Activated CD8-positive, alpha-beta memory T cell treated with anti-CD3 and anti-CD28 coated beads for 4 hours (primary cell): ENCODE data around the gene LYPD6B.

ENCODE experiments used
- DNase-seq, 2 donors: peaks; one replicate each; pipeline ENCODE4 v3.0.0-alpha.2; 2020; ENCODE audit warnings: low read depth in 2 of 2

The LYPD6B gene

DNA sequence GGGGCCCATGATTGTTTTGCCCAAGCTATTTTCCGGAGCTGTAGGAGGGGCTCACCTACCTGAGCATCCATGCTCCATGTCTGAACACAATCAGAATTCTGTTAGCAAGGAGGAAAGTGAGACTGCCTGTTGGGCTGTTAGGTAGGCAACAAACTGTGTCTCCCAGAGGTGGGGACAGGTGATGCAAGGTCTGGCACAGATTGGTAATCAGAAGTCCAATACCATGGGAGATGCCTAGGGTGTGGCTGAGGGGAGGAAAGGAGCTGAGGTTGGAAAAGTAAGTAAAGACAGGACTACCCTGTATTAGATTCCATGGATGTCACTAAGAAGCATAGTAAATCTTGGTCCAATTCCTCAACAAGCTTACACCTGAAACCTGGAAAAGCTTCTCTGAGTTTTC, 3.0 kb downstream of the LYPD6B start:
- DNase-seq, result no peak

DNA sequence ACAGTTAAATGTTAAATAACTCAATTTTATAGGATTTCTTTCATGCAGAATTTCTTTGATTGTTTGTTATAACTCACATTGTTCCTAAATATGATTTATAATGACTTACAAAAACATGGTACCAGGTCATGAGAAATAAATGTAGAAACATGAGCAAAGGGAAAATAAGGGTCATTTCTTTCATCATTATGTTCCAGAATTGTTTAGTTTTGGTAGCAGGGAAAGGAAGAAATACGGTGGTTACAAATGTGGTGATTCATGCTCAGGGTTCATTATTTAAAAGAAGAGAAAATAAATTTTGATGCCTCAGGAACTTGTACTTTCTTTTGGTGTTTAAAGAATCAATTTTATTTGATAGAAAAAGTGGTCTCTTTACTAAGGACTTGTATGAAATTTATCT, 4.4 kb downstream of the LYPD6B start:
- DNase-seq, result no peak

DNA sequence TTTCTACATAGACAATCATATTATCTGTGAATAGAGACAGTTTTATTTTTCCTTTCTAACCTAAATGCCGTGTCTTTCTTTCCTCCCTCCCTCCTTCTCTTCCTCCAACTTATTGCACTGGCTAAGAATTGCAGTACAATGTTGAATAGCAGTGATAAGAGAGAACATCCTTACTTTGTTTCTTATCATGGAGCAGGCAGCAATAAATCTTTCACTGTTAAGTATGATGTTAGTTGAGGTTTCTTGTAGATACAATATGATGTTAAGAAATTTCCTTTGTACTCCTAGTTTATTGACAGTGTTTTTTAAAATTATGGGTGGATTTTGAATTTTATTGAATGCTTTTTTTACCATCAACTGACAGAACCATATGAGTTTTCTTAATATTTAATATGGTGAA, 6.0 kb downstream of the LYPD6B start:
- DNase-seq, result no peak

DNA sequence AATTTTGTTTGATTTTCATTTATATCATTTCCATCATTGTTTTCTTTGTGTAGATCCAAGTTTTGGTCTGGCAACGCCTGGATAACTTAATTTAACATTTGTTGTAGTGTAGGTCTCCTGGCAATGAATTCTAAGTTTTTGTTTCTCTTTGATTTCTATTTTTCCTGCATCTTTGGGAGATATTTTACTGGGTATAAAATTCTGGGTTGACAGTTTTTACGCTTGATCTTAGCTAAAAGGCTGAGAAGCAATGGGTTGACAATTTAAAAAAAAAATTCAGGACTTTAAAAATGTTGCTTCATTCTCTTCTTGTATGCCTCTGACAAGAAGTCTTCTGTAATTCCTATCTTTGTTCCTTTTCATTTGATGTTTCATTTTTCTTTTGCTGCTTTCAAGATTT, 8.6 kb downstream of the LYPD6B start:
- DNase-seq, result no peak

DNA sequence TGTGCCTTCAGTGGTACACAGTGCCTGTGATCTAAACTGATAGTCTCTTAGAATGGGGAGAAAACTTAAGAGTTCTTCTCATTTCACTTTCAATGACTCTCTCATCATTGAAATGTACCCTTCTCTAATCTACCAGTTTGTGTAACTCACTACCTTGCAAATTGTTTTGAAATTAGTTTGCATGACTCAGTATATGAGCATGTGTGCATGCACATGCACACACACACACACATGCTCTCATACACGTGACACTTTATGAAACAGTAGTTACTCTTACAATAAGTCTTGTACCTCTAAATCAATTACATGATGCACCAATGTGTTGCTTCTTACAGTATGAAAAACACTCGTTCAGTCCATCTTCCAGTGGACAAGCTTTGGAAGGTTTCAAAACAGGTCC, 10.6 kb downstream of the LYPD6B start:
- DNase-seq, result no peak

DNA sequence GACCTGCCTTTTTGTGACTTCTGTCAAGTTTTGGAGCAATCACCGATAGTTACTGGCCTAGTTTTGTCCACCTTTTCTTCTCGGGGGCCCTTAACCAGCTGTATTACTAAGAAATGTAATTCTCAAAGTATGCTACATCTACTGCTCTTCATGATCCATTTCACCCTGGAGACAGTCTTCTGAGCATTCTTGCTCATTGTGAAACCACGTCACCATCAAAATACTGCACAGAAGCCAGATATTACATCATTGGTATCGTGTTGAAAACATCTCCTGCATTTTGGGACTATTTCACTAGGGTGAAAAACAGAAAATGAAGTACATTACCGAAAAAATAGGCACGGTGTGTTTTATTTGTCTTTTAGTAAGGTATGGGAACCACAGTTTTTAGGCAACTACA, 11.7 kb downstream of the LYPD6B start:
- DNase-seq, result no peak

DNA sequence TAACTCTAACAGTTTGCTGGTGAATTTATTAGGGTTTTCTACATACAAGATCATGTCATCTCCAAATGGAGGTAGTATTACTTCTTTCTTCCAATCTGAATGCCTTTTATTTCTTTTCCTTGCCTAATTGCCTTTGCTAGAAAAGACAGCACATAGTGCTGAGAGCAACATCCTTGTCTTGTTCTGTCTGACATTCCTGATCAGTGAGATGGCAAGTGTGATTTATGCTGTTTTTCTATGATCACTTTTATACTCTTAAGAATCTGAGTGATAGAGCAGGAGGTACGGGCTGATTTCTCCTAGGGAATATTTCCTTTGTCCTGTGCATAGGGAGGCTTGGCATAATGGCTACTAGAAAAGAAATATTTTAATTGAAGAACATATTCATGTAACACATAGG, 17.3 kb downstream of the LYPD6B start:
- DNase-seq, result no peak

DNA sequence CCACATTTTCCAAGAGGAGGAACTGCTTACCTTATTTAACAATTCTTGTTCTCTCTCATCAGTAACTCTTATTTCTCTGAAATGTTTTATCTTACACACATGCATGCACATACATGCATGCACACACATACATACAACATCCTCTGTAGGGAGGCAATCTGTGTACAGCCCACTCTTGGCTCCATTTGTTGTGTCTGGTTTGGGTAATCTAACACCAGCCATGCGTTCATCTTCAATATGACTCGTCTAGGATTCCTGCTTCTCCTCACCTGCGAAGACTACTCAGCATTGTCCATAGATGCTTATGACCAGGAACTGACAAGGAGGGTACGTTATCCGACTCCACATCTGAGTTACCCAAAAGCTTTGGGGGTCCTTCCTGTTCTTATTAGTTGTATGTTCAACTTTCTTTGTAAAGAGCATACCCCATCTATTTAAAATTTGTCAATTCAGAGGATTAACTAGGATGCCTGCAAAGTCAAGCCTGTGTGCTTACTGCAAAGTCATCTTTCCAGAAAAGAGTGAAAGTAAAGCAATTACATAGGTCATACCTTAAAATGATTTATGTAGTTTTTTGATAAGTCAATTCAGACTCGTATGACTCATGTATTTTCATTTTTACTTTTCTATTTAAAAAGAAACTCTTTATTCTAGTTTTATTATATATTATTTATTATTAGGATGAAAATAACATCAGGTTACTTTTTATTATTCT, 18.2 kb downstream of the LYPD6B start:
- no peak for DNase-seq

DNA sequence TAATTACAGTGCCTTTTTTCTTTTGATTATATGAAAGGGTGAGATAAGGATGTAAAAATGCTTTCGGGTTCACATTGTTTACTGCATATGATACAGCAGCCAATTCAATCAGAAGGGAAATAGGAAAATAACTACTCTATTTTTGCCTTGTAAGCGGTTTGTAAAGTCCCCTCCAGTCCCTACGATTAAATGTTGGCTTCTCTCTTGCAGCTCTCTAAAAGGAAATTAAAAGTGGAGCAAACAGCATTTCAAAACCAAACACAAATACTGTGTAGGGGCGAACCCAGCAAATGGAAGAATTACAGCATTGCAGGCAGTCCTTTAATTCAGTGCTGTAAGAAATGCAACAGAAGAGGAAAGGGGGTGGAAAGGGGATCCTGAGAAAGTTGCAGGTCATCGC, 18.9 kb downstream of the LYPD6B start:
- no peak for DNase-seq

DNA sequence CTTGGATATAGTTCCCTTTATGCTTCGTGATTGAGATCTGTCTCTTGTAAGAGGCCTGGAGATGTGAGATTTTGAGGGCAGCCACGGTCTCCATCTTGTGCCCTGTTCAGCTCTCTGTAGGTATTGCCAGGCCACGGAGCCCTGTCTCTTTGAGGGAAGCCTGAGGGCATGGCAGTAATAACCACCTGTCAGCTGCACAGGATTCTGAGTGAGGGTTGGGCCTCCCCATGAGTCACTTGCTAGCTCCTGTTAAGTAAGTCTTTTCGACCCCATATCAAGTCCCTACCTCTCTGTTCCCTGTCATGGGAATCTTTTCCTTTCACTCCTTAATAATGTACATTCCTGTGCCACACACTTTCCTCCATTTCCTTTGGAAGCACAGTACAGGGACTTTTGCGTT, 20.4 kb downstream of the LYPD6B start:
- no peak for DNase-seq

DNA sequence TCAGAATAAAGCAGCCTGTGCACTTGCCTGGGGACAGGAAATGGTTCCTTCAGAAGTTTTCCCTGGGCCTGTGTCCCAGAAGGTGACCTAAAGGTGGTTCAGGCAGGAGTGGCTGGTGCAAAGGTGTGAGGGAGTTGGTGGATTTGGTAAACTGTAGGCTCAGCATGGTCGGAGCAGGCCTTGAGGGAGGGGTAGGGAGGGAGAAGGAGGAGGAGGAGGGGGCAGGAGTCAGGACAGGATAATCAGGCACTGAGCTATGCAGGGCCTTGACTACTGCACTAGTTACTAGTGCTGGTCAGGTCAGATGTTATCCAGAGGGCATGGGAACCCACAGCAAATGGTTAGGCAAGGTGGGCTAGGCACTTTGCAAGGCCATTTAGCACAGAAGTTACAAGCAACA, 21.3 kb downstream of the LYPD6B start:
- DNase-seq, result no peak

DNA sequence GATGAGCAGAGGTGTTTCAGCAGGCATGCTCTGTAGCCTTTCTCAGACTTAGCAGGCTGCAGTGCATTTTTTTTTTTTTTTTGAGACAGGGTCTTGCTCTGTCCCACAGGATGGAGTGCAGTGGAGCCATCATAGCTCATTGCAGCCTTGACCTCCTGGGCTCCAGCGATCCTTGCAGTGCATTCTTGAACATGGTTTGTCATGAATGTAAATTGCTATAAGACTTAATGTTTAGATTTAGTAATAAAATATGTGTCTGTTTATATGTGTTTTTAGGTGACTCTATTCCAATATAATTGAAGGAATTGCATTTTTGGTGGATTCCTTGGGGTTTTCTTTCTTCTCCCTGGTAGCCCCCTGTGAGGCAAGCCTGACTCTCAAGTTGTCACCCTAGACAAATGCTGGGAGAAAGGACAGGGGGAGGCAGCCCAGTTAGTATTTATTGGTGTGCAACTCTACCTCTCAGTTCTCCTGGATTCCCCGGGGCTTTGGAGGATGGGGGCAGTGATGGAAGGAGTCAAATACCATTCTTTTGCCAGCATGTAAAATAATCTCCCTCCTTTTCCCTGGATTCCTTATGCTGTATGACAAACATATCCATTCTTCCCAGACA, 22.7 kb downstream of the LYPD6B start:
- no peak for DNase-seq

DNA sequence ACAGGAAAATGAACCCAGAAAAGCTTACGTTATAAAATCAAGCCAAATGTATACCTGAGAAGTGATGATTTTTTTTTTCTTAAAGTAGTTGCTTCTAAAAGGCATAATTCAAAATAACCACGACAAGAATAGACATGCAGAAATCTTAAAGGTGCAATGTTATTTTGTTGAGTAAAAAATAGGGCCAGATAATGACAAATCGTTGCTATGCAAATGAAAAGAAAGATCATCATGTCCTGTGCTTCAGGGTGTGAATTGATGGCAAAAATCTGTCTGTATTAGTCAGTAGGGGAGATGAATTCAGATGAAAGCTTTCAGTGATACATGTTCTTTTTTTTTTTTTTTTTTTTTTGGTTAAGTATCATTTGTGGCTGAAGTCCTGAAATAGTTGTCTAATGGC, 24.0 kb downstream of the LYPD6B start:
- DNase-seq, result no peak

DNA sequence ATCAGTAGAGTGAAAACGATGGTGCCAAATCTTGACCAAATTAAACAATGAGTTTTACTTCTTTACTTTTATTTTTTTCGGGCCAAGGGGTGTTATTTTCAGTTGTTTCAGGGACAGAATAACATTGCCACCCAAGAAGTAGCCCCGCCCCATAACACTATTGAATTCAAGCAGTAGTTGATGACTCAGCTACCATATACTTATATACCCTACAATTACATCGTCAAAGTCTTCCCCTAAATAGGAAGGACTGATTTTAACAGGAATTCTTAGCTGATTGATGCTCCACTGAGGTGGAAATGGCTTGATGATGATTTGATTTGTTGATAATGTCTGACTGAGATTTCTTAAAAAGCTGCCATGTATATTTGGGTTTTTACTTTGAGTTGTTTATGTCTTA, 24.7 kb downstream of the LYPD6B start:
- no peak for DNase-seq

DNA sequence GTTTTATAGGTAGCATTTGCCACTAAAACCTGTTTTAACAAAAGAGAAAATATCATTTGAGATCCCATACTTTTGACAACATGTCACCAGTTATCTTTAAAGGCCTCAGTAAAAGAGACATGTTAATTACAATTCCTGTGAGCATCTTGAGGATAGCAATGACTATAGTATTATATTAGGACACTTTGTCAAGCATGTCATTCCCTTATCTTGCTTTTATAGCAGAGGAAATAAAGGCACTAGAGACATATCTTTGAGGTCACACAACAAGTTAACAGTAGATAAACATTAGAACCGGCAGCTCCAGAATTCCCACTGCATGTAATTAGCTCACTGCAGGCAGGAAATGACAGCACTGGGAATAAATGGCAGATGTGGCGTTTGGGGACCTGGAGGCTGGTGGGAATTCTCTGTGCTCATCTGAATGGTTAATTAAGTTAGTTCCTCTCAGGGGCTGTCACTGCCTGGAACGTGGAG, 25.9 kb downstream of the LYPD6B start:
- DNase-seq, result no peak

DNA sequence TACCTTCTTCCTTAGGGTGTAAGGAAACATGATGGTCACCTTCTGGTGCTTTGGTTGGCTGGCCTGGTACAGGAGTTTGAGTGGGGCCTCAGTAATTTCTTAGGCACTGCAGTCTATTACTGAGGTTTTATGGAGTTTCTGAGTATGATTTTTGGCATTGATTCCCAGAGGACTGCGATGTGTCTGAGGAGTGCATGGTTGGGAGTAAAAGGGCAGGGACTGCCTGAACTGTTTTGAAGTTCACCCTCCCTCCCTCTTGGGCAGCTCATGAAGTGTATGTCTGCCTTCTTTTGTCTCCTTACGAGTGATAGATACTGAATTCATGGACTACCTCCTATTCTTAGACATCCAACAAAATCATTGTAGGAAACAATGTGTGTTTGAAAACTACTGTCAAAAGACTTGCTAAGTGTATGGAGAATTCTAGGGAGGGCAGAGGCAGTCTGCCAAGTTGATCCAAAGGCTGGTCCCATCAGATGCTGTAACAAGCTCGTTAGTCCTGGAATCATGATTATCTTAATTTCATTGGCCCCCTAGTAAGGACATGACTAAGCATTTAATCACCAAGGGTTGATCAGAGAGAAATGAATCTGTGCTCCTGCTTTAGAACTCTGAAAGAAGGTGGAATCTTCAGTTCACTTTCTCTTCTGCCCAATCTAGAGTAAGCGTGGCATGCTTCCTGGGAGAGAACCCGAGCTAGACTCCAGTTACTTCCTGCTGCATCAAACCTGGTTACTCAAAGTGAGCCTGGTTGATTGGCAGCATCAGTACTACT, 26.5 kb downstream of the LYPD6B start:
- DNase-seq, result no peak

DNA sequence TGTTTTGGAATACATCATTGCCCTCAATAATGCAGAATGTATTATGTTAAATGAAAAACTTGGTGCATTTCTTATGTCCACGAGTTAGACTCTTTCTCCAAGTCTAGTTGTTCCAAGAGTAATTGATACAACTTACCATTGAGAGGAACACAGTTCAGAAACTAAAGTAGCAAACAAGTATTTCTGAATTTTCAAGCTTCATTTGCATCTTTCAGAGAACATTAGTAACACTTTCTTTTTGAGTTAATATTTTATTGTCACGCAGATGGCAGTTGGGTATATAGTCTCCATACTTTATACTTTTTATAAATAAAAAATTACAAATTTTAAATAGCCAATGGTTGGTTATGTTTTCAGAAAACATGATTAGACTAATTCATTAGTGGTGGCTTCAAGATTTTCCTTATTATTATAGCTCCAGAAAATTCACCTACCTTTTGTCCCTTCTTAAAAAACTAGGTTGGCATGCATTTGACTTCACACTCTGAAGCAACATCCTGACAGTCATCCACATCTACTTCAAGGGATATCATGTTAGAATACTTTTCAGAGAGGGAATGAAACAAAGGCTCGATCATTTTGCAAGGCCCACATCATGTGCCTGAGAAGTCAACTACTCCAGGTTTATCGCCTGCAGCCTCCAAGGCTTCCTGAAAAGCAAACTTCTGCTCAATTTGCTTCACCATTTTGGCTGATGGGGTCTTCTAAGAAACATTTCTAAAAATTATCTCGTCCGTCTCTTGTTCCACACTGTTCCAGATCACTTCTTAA, 29.9 kb downstream of the LYPD6B start:
- DNase-seq, result no peak

DNA sequence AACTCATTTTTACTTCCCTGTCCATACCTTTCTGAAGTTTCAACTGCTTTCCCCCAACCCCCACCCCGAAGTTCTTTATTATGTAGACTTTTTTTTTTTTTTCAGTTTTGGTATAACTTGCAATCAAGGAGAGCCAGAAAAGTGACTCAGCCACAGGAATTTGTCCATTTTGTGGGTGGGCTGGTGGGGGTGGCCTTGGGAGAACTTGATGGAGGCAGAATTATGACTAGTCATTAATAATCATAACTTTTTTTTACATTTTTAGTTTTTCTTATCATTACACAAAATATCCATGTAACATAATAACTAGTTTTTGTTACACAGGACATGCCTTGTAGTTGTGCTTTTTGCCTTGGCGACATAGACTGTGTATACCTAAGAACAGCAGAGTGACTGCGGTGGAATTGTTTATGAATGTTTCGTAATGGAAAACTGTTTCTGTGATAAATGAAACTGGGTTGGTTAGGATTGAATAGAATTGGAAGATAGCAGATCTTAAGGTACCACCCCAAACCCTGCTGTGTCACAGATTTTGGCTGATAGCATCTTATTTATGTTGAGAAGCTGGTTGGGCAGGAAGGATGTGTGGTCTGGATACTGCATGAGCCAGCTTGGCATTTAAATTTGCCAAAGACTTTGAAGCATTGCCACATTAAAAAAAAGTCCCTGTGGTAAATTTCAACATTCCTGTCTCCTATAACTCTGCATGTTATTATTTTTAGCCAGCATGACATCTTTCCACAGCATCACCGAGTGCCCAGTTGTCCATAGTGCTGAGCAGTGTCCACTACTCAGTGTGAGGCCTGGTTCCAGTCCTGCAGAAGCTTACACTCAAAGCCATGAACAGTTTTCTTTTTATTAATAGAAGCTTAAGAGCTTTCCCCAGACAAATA, 30.7 kb downstream of the LYPD6B start:
- DNase-seq, result peak in 1 of 2 donors; percentile 7

DNA sequence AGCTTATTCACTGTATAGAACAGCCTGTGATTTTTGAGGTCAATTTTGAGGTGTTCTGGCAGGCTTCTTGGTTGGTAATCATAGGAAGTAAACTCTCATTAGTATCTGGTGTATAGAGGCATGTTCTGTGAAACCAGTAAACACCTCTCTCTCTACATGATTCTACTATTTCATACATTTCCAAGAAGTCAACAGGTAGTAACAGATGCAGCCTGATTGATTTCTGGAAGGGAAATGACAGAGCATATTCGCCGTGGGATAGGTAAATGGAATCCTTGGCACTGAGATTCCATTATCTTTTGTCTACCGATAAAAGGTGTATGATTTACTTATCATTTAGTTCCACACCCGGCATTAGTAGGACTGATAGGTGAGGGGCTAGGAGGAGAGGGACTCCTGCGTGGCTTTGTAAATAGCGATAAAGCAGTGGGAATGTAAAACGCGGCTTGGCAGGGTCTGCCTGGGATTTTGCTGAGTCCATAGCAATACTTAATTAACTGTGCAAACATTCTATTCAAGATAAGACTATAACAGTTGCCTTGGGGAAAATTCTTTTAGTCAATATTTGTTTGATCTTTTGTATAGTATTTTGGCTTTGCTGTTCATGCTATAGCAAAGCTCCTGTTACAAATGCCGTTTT, 32.3 kb downstream of the LYPD6B start:
- no peak for DNase-seq

DNA sequence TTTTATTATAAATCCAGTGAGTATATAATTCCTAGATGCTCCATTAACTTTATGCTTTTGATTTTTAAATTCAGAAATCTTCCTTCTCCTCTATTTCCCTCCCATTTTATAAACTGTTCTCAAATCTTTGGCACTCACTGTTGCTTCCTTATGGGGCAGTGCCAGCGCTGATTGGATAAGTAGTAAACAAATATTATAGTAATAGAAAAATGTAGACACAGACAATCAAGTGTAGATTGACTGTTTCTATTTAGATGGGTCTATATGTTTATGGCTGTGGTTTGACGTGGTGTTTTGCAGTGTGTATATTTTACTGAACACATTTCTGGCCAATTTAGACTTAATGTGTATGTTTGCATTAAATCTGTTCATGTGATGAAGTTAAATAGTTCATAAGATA, 36.6 kb downstream of the LYPD6B start:
- DNase-seq, result no peak

DNA sequence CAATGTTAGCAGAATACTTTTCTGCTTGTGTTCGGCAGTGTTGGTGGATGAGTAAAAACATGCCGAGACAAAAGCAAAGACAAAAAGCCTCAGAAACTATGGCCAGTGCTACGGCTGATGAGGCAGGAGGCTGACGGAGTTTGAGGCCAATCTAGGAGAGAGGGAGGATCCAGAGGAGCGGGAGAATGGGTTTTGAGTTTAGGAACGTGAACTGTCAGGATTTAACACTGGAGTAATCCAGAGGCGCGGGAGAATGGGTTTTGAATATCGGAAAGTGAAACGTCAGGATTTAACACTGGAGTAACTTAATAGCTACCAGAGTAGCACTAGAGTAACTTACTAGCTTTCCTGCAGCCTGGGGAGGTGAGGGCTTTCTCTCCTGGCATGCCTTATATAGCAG, 37.4 kb downstream of the LYPD6B start:
- no peak for DNase-seq
